Middle frontal gyrus (tissue), 1 donor: ENCODE results near the gene HSD11B2.
A peak's percentile ranks its signal among the peaks of the same experiment; 100 is the strongest.

Experiments
- DNase-seq: peaks from one replicate; pipeline ENCODE4 v3.0.0-alpha.2; 2015; ENCODE audit warnings: low spot score; ENCODE audit errors: extremely low spot score

The HSD11B2 gene

GRCh38 chr16:67449336-67449735 lies 18.4 kb downstream of the HSD11B2 start:
- DNase-seq: no peak

- DNase-seq: no peak
These were observed 18.8 kb downstream of the HSD11B2 start for GRCh38 chr16:67449739-67450138.

- no peak for DNase-seq
These were observed 20.3 kb downstream of the HSD11B2 start for GRCh38 chr16:67451061-67451703.

- no peak for DNase-seq
These were observed 20.9 kb downstream of the HSD11B2 start for GRCh38 chr16:67451704-67452435.

- no peak for DNase-seq
These were observed 23.2 kb downstream of the HSD11B2 start for GRCh38 chr16:67454104-67454503.

- no peak for DNase-seq
These were observed 23.9 kb downstream of the HSD11B2 start for GRCh38 chr16:67454852-67455251.

GRCh38 chr16:67456391-67457081 lies 25.6 kb downstream of the HSD11B2 start:
- peak; percentile 20 for DNase-seq

GRCh38 chr16:67457611-67458010 lies 26.7 kb downstream of the HSD11B2 start:
- DNase-seq: no peak

- no peak for DNase-seq
These were observed 27.3 kb downstream of the HSD11B2 start for GRCh38 chr16:67458121-67458641.

GRCh38 chr16:67459066-67459860 lies 28.3 kb downstream of the HSD11B2 start:
- no peak for DNase-seq

- DNase-seq: no peak
These were observed 28.9 kb downstream of the HSD11B2 start for GRCh38 chr16:67459861-67460150.

- no peak for DNase-seq
These were observed 29.2 kb downstream of the HSD11B2 start for GRCh38 chr16:67460168-67460567.

GRCh38 chr16:67460961-67461360 lies 30.0 kb downstream of the HSD11B2 start:
- no peak for DNase-seq

- no peak for DNase-seq
These were observed 30.8 kb downstream of the HSD11B2 start for GRCh38 chr16:67461600-67462278.

- DNase-seq: no peak
These were observed 31.3 kb downstream of the HSD11B2 start for GRCh38 chr16:67462279-67462655.

- DNase-seq: no peak
These were observed 32.1 kb downstream of the HSD11B2 start for GRCh38 chr16:67463059-67463458.

GRCh38 chr16:67463691-67464090 lies 32.8 kb downstream of the HSD11B2 start:
- no peak for DNase-seq

- DNase-seq: no peak
These were observed 33.6 kb downstream of the HSD11B2 start for GRCh38 chr16:67464565-67464964.

- no peak for DNase-seq
These were observed 35.7 kb downstream of the HSD11B2 start for GRCh38 chr16:67466581-67466980.

GRCh38 chr16:67468731-67469130 lies 37.8 kb downstream of the HSD11B2 start:
- DNase-seq: no peak

- DNase-seq: peak; percentile 82
These were observed 39.4 kb downstream of the HSD11B2 start for GRCh38 chr16:67470359-67470758.
